Stimulated activated CD8-positive, alpha-beta memory T cell treated with anti-CD3 and anti-CD28 coated beads, Interleukin-12 subunit alpha, Interleukin-12 subunit beta, amount 100 ng/mL, for 1 hour (primary cell): ENCODE results near the gene CTNNA3.

ENCODE experiments used
- DNase-seq: peaks from one replicate; pipeline ENCODE4 v3.0.0-alpha.2; 2020; ENCODE audit warnings: low read depth

Gene CTNNA3

GRCh38 chr10:66929375-66929774 lies 766.6 kb downstream of the CTNNA3 start:
- DNase-seq, result no peak

GRCh38 chr10:66928776-66929175 lies 767.2 kb downstream of the CTNNA3 start:
- no peak for DNase-seq

DNA sequence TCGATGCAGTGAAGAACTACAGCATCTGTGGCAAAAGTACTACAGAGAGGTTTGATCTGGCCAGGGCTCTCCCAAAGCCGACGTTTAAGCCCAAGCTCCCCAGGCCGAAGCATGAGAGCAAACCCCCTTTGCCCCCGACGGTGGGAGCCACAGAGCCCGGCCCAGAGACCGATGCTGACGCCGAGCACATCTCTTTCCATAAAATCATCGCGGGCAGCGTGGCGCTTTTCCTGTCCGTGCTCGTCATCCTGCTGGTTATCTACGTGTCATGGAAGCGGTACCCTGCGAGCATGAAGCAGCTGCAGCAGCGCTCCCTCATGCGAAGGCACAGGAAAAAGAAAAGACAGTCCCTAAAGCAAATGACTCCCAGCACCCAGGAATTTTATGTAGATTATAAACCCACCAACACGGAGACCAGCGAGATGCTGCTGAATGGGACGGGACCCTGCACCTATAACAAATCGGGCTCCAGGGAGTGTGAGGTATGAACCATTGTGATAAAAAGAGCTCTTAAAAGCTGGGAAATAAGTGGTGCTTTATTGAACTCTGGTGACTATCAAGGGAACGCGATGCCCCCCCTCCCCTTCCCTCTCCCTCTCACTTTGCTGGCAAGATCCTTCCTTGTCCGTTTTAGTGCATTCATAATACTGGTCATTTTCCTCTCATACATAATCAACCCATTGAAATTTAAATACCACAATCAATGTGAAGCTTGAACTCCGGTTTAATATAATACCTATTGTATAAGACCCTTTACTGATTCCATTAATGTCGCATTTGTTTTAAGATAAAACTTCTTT lies 767.8 kb downstream of the CTNNA3 start:
- no peak for DNase-seq

DNA sequence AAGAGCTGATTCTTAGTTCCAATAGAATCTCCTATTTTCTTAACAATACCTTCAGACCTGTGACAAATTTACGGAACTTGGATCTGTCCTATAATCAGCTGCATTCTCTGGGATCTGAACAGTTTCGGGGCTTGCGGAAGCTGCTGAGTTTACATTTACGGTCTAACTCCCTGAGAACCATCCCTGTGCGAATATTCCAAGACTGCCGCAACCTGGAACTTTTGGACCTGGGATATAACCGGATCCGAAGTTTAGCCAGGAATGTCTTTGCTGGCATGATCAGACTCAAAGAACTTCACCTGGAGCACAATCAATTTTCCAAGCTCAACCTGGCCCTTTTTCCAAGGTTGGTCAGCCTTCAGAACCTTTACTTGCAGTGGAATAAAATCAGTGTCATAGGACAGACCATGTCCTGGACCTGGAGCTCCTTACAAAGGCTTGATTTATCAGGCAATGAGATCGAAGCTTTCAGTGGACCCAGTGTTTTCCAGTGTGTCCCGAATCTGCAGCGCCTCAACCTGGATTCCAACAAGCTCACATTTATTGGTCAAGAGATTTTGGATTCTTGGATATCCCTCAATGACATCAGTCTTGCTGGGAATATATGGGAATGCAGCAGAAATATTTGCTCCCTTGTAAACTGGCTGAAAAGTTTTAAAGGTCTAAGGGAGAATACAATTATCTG lies 768.6 kb downstream of the CTNNA3 start:
- DNase-seq, result no peak

GRCh38 chr10:66926841-66927240 lies 769.2 kb downstream of the CTNNA3 start:
- DNase-seq, result no peak

- DNase-seq, result no peak
Measured at GRCh38 chr10:66925896-66926715, 769.9 kb downstream of the CTNNA3 start, which contains the start of gene LRRTM3. Gene LRRTM3 (plus strand): TSS chr10:66926036.

DNA sequence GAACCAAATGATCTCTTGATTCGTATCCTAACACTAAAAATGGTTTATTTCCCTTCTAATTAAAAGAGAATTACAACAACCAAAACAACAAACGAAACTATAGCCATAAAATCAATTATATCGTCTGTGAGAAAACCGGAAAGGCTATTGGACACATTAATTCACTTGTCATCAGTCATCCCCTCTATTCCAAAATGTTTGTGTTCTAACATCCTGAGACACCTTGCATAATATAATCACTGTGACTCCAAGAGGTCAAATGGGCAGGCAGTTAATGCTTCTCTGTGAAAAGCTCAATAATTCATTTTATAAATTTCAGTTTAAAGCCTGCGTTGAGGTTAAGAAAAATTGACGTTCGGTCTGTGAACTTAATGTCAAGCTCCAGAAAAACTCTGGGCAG lies 770.6 kb downstream of the CTNNA3 start:
- no peak for DNase-seq

DNA sequence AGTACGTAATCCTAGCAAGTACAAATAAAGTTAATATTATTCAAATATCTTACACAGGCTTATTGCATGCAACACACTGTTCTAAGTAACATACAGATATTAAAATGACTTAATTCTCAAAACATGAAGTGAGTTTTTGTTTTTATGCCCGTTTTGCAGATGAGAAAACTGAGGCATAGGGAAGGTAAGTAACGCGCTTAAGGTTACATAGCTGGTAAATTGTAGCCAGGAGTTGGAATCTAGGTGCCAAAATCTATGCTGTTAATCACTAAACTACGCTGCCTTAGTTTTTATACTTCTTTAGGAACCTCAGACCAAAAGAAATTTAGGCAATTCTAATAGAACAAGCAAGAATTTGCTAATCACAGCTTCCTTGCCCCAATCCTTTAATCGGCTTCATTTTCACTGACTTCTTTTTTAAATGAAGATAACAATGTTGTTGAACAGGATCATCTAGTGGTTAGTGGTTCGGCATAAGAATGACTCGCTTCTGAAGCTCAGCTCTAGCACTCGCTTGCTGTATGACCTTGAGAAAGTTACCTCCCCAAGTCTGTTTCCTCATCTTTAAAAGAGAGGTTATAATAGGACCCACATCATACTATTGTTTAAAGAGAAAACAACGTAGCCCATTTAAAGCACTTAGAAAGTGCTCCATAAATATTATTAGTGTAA lies 771.2 kb downstream of the CTNNA3 start:
- DNase-seq, result no peak

- DNase-seq, result no peak
Measured at GRCh38 chr10:66919248-66919647, 776.7 kb downstream of the CTNNA3 start.

DNA sequence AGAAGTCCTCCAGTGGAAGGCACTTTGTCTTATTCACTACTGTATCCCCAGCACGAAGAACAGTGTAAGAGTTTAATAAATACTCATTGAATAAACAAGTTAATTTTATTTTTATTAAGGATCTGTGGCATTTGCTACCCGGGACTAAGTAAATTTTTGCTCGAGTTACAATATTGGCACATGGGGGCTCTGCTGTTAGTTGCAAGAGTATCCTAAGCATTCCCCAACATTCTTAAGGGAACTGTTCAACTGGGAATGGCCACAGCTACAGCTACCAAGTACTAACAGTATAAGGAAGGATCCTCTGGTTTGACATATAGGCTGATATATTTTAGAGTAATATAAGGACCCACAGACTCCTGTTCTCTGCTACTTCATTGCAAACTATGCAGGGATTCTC lies 778.9 kb downstream of the CTNNA3 start:
- no peak for DNase-seq

DNA sequence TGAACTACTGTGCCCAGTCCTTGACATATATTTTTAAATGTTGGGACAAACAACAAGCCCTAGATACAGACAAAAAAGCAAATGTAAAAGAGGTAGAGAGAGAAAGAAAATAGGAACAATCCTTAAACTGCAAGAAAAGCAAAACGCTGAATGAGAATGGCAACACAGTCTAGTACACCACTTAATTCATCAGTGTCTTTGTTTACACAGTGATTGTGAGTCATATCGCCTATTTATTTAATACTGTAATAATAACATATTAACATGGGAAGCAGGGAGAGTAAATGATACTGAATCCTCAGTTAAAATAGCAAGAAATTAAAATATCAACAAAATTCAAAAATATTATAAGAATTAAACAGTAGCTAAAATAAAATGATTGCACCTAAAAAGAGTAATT lies 780.0 kb downstream of the CTNNA3 start:
- DNase-seq, result no peak

- no peak for DNase-seq
Measured at GRCh38 chr10:66910671-66911070, 785.3 kb downstream of the CTNNA3 start.

- DNase-seq, result no peak
Measured at GRCh38 chr10:66892871-66893270, 803.1 kb downstream of the CTNNA3 start.

GRCh38 chr10:66888237-66888636 lies 807.8 kb downstream of the CTNNA3 start:
- no peak for DNase-seq

- DNase-seq, result no peak
Measured at GRCh38 chr10:66886848-66887247, 809.1 kb downstream of the CTNNA3 start.

GRCh38 chr10:66882271-66882670 lies 813.7 kb downstream of the CTNNA3 start:
- no peak for DNase-seq

GRCh38 chr10:66881814-66882213 lies 814.2 kb downstream of the CTNNA3 start:
- no peak for DNase-seq

DNA sequence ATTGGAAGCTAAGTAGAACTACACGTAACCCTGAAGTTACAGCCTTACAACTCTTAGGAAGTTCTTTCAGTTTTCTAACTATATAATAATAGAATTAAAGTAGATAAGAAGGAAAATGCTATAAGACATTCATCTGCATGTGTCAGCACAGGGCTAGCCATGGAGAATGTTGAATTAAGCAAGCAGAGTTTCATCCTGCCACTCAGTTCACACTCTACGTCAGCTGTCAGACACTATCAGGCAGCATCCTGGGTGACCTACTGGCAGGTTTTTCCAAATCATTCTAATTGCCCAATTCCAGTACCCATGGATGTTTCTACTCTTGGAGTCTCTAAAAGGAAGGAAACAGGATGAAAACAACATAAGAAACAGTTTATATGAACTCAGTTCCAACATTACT lies 815.2 kb downstream of the CTNNA3 start:
- no peak for DNase-seq

DNA sequence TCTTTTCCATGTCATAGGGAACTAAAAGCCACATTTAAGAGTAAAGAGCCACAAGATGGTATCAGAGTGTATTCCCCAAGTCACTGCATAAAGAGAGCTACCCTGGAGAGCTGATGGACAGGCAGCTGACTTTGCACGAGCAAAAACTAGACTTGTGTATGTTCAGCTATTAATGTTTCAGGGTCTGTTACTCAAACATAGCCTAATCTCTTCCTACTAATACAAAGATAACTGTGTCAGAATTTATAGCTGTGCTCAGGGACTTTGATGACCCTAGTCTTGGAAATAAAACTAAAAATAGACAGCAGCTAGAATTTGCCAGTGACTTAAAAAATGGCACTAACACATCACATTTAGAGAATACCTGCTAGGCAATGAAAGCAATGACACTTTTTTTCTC lies 815.7 kb downstream of the CTNNA3 start:
- no peak for DNase-seq

- no peak for DNase-seq
Measured at GRCh38 chr10:66877361-66877760, 818.6 kb downstream of the CTNNA3 start.

- DNase-seq, result no peak
Measured at GRCh38 chr10:66869635-66870034, 826.4 kb downstream of the CTNNA3 start.

DNA sequence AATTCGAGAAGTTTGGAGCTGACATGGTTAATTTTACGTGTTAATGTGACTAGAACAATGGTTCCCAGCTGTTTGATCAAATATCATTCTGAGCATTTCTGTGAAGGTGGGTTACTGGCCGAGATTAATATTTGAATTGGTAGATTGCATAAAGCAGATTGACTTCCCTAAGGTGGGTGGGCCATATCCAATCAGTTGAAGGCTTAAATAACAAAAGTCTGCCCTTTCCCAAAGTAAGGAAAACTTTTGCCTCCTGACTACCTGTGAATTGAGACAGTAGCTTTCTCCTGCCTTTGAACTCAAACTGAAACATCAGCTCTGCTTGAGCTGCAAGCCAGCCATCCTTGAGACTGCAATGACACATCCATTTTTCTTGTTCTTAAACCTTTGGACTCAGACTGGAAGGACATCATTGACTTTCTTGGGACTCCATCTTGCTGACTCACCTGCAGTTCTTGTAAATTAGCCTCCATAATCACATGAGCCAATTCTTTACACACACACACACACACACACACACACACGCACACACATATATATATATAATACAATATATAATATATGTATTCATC lies 833.2 kb downstream of the CTNNA3 start:
- no peak for DNase-seq
